A172 (cell line): ENCODE measurements around the gene PRPF40A. TPM values are rescaled to one million over a fixed set of nuclear protein-coding genes. Genes with fewer than 3 reads are reported as not detected.
A peak's percentile ranks its signal among the peaks of the same experiment; 100 is the strongest.

ENCODE experiments used
- DNase-seq: peaks from one replicate; pipeline ENCODE4 v3.0.0-alpha.2; 2015; ENCODE audit warnings: low spot score
- total RNA-seq: library from RNA; depleted of rRNA; stranded (reverse); fragments of >200 nt; shearing (Covaris generic); gene quantifications from 2 replicates; pipeline ENCODE4 v1.2.3, GENCODE V29; 2014

PRPF40A gene
- total RNA-seq, 1 experiment from 2014 or later: 290 TPM

- DNase-seq: peak; percentile 86
These were observed 1.0 kb upstream of the PRPF40A start, which contains the start of gene ARL6IP6 for GRCh38 chr2:152718076-152718908. Gene ARL6IP6, plus strand, starts transcription at chr2:152718620. Its CDS starts 5 bp downstream, at chr2:152718625.

GRCh38 chr2:152716805-152717227 is 445 bp downstream of the PRPF40A start:
- DNase-seq: no peak

GRCh38 chr2:152715854-152716428 is 1.3 kb downstream of the PRPF40A start:
- DNase-seq: peak; percentile 31

- DNase-seq: no peak
These were observed 2.1 kb downstream of the PRPF40A start for GRCh38 chr2:152715112-152715511.

GRCh38 chr2:152710713-152711112 is 6.5 kb downstream of the PRPF40A start:
- no peak for DNase-seq

GRCh38 chr2:152708742-152709141 is 8.5 kb downstream of the PRPF40A start:
- no peak for DNase-seq

- no peak for DNase-seq
These were observed 10.7 kb downstream of the PRPF40A start for GRCh38 chr2:152706477-152707021.

GRCh38 chr2:152701198-152701597 is 16.1 kb downstream of the PRPF40A start:
- DNase-seq: no peak

GRCh38 chr2:152696476-152696875 is 20.8 kb downstream of the PRPF40A start:
- DNase-seq: no peak

- no peak for DNase-seq
These were observed 21.5 kb downstream of the PRPF40A start for GRCh38 chr2:152695763-152696162.

GRCh38 chr2:152694161-152694661 is 23.1 kb downstream of the PRPF40A start:
- peak; percentile 81 for DNase-seq

- DNase-seq: no peak
These were observed 24.2 kb downstream of the PRPF40A start for GRCh38 chr2:152693033-152693432.

- no peak for DNase-seq
These were observed 30.9 kb downstream of the PRPF40A start for GRCh38 chr2:152686321-152686720.

- no peak for DNase-seq
These were observed 33.9 kb downstream of the PRPF40A start for GRCh38 chr2:152683400-152683799.

- DNase-seq: no peak
These were observed 34.6 kb downstream of the PRPF40A start for GRCh38 chr2:152682663-152683062.

GRCh38 chr2:152678808-152679207 is 38.5 kb downstream of the PRPF40A start:
- DNase-seq: no peak

- no peak for DNase-seq
These were observed 40.8 kb downstream of the PRPF40A start for GRCh38 chr2:152676461-152676860.

- DNase-seq: no peak
These were observed 42.9 kb downstream of the PRPF40A start for GRCh38 chr2:152674334-152674733.

- DNase-seq: no peak
These were observed 52.5 kb downstream of the PRPF40A start for GRCh38 chr2:152664725-152665124.

- DNase-seq: no peak
These were observed 56.2 kb downstream of the PRPF40A start for GRCh38 chr2:152661076-152661475.

GRCh38 chr2:152658221-152658620 is 59.0 kb downstream of the PRPF40A start:
- no peak for DNase-seq

- DNase-seq: no peak
These were observed 60.2 kb downstream of the PRPF40A start for GRCh38 chr2:152657043-152657442.

- DNase-seq: no peak
These were observed 61.4 kb downstream of the PRPF40A start for GRCh38 chr2:152655880-152656279.
